Esophagus (tissue), 2 donors: ENCODE data around the gene SPINK13. TPM values are rescaled to one million over a fixed set of nuclear protein-coding genes. Genes with fewer than 3 reads are reported as not detected.
"Not testable (repeated sequence)": the region's sequence is repeated elsewhere in the genome, so short reads cannot be mapped to it uniquely, and the experiment has no call there.

Experiments
- H3K27ac ChIP-seq, 2 donors: one replicate each; pipeline ENCODE4 v1.5.1; 2013; ENCODE audit warnings: low read depth in 2 of 2, mild to moderate bottlenecking in 2 of 2, inconsistent platforms in 1 of 2, low read length in 1 of 2, moderate library complexity in 1 of 2
- H3K27me3 ChIP-seq, 2 donors: one replicate each; pipeline ENCODE4 v1.6.1; 2013; ENCODE audit warnings: low read length in 2 of 2, control low read depth in 1 of 2, mild to moderate bottlenecking in 1 of 2; ENCODE audit not compliant: insufficient read depth in 2 of 2, control insufficient read depth in 1 of 2
- H3K36me3 ChIP-seq, 2 donors: one replicate each; pipeline ENCODE4 v1.6.1; 2013; ENCODE audit warnings: low read length in 1 of 2; ENCODE audit not compliant: control insufficient read depth in 2 of 2, insufficient read depth in 2 of 2
- H3K4me1 ChIP-seq, 2 donors: one replicate each; pipeline ENCODE4 v1.6.1; 2013; ENCODE audit warnings: low read length in 1 of 2; ENCODE audit not compliant: control insufficient read depth in 2 of 2, insufficient read depth in 2 of 2
- H3K4me3 ChIP-seq, 2 donors: one replicate each; pipeline ENCODE4 v1.5.1; 2013; ENCODE audit warnings: low read length in 2 of 2, mild to moderate bottlenecking in 2 of 2, low read depth in 1 of 2, moderate library complexity in 1 of 2
- H3K9me3 ChIP-seq, 2 donors: one replicate each; pipeline ENCODE4 v1.6.1; 2013; ENCODE audit warnings: mild to moderate bottlenecking in 2 of 2, low read depth in 1 of 2, low read length in 1 of 2, moderate library complexity in 1 of 2; ENCODE audit not compliant: control insufficient read depth in 2 of 2, insufficient read depth in 1 of 2
- WGBS, 2 donors: extraction: QIAGEN DNeasy Blood & Tissue Kit; methylation state at CpG; one replicate each; pipeline ENCODE4 v1.1.7; 2013; 5-methylcytosine and 5-hydroxymethylcytosine counted together
- polyA plus RNA-seq, 2 donors: library from polyadenylated mRNA; stranded (reverse); fragments of 200-250 nt; gene quantifications; one replicate each; pipeline ENCODE4 v1.2.3, GENCODE V29; 2013
- donor health status: healthy with polysubstance abuse.
- donor health status: Bipolar disorder and iron deficiency.

Gene SPINK13
- polyA plus RNA-seq, 2 donors = not detected

DNA sequence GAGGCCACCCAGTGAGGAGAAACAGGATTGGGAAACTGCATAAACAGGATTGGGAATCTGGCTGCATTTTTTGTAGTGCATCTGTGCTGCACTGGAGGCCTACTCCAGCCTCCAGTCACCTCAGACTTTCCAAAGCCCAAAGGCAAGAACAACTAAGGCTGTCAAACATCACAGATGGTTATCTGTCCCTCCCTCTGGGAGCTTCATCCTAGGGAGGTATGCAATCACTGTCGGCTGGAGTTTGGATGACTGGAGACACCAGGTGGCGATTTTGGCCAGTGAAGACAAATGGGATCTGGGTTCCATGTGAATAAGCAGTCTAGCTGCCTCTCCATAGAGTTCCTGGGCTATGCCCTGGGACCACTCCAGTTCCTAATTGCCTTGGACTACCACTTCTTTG lies 9.3 kb upstream of the SPINK13 start:
- Histone ChIP-seq H3K27me3 (no peaks in the 10 kb centered on the region), H3K4me3 (no peak overlapping the region), H3K36me3 (no peaks in the 10 kb centered on the region), H3K27ac (no peak overlapping the region), H3K4me1 (no peaks in the 10 kb centered on the region), H3K9me3 (peaks cover 0 to 3% of the 10 kb centered on the region in 2 donors)
- WGBS, 2 donors = 70 to 75% methylated on average over 2 of the region's 2 CpGs

DNA sequence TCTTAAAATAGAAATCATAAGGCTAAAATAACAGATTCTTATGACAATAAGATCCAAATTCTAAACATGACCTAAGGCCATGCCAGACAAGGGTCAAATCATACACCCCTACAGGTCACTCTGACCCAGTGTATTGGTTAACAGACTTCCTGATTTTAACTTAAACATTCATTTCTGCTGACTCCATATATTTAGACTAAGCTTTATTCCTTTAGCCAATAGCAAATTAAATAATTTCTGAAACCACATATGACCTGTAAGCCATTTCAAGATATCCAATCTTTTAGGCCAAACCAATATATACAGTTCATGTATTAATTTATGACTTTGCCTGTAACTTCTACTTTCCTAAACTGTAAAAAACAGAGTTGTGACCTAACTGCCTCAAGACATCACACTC lies 7.4 kb upstream of the SPINK13 start:
- no peak overlapping the region for H3K4me3 ChIP-seq
- H3K27me3 ChIP-seq = no peaks in the 10 kb centered on the region
- peaks cover 0 to 3% of the 10 kb centered on the region in 2 donors for H3K9me3 ChIP-seq
- no peak overlapping the region for H3K27ac ChIP-seq
- no peaks in the 10 kb centered on the region for H3K36me3 ChIP-seq
- no peaks in the 10 kb centered on the region for H3K4me1 ChIP-seq

- 52 to 62% methylated on average over 3 of the region's 3 CpGs for WGBS, 2 donors
These were observed 632 bp upstream of the SPINK13 start for GRCh38 chr5:148267962-148268361.

GRCh38 chr5:148275129-148275528 lies 6.5 kb downstream of the SPINK13 start:
- H3K27me3 ChIP-seq, H3K9me3 ChIP-seq, H3K27ac ChIP-seq, H3K4me1 ChIP-seq, H3K36me3 ChIP-seq, H3K4me3 ChIP-seq: not testable (repeated sequence)
- 95 to 99% methylated on average over 2 of the region's 2 CpGs for WGBS, 2 donors

More at GRCh38 chr5:148267962-148268361, 632 bp upstream of the SPINK13 start:
- no peak overlapping the region for H3K27ac ChIP-seq
- no peaks in the 10 kb centered on the region for H3K9me3 ChIP-seq
- no peaks in the 10 kb centered on the region for H3K27me3 ChIP-seq
- no peaks in the 10 kb centered on the region for H3K36me3 ChIP-seq
- H3K4me1 ChIP-seq = no peaks in the 10 kb centered on the region
- H3K4me3 ChIP-seq = no peak overlapping the region

DNA sequence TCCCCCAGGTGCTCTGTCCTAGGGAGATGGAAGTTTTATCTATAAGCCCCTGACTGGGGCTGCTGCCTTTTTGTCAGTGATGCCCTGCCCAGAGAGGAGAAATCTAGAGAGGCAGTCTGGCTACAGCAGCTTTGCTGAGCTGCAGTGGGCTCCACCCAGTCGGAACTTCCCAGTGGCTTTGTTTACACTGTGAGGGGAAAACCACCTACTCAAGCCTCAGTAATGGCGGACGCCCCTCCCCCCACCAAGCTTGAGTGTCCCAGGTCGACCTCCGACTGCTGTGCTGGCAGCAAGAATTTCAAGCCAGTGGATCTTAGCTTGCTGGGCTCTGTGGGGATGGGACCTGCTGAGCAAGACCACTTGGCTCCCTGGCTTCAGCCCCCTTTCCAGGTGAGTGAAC lies 12.3 kb downstream of the SPINK13 start:
- H3K27ac ChIP-seq, H3K4me3 ChIP-seq, H3K4me1 ChIP-seq, H3K36me3 ChIP-seq, H3K9me3 ChIP-seq, H3K27me3 ChIP-seq: not testable (repeated sequence)
- 28 to 30% methylated on average over 5 of the region's 5 CpGs for WGBS, 2 donors

- H3K4me3 ChIP-seq, H3K27me3 ChIP-seq, H3K9me3 ChIP-seq, H3K27ac ChIP-seq, H3K4me1 ChIP-seq, H3K36me3 ChIP-seq: not testable (repeated sequence)
- WGBS, 2 donors = 87 to 93% methylated on average over 4 of the region's 4 CpGs
These were observed 12.7 kb downstream of the SPINK13 start for GRCh38 chr5:148281336-148281735.

DNA sequence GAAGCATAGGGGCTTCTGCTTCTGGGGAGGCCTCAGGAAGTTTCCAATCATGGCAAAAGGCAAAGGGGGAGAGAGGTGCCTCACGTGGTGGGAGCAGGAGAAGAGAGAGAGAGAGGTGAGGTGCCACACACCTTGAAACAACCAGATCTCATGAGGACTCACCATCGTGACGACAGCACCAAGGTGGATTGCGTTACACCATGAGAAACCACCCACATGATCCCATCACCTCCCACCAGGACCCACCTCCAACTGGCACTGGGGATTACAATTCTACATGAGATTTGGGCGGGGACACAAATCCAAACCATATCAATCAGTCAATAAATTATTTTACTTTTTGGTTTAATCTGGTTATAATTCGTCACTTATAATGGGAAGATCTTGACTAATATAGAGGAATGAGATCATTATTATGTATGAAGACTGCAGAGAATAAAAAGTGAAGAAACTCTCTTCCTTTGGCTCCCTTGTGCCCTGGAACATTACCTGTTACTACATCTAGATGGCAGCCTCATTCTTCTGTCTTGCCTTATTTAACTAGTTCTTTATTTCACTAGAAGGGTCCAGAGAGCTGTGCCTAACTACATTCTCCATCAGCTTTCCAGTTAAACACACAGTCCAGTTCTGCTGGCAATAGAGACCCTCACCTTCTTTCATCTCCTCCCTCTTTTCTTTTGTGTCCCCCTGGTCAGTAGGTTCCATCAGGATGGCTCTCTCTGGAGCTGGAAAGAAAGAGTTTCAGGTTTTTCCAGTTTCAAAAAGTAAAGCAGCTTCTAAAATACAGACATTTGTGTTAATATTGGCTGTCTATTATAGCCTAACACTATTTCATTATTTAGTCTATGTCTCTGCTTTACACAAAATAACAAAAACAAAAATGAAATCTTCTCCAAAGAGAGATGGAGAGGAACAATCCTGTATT lies 21.9 kb downstream of the SPINK13 start:
- WGBS, 2 donors = 59 to 60% methylated on average over 6 of the region's 6 CpGs
- H3K4me1 ChIP-seq = no peaks in the 10 kb centered on the region

GRCh38 chr5:148297731-148298130 lies 29.1 kb downstream of the SPINK13 start:
- no peaks in the 10 kb centered on the region for H3K9me3 ChIP-seq
- H3K27me3 ChIP-seq = no peaks in the 10 kb centered on the region
- 67 to 81% methylated on average over 4 of the region's 4 CpGs for WGBS, 2 donors
- H3K27ac ChIP-seq = no peak overlapping the region
- no peaks in the 10 kb centered on the region for H3K4me1 ChIP-seq
- H3K36me3 ChIP-seq = no peaks in the 10 kb centered on the region
- no peak overlapping the region for H3K4me3 ChIP-seq

More for the DNA sequence above, 21.9 kb downstream of the SPINK13 start:
- H3K4me3 ChIP-seq = no peak overlapping the region
- H3K9me3 ChIP-seq = no peaks in the 10 kb centered on the region
- H3K36me3 ChIP-seq = no peaks in the 10 kb centered on the region
- H3K27me3 ChIP-seq = no peaks in the 10 kb centered on the region
- no peak overlapping the region for H3K27ac ChIP-seq

- WGBS, 2 donors = 81 to 88% methylated on average over 1 of the region's 1 CpG
These were observed 37.9 kb downstream of the SPINK13 start for GRCh38 chr5:148306446-148306845.

DNA sequence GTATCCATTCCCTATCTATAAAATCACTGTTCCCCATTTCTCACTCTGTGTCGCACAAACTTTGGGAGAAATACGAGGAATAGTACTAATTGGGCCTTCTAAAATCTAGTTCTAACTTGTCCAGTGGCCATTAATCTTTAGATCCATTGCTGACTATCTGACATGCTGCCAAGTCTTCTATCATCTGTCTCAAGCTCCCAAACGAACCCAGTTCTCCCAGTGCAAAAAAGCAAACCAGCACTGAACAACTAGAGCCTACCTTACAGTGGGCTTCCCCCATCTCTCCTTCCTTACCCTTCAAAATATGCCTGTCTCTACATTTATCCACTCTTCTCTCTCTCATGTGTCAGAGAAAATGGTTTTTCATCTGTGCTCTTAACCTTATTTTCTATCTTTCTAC lies 40.4 kb downstream of the SPINK13 start:
- Histone ChIP-seq H3K36me3 (no peaks in the 10 kb centered on the region), H3K4me1 (no peaks in the 10 kb centered on the region), H3K9me3 (no peaks in the 10 kb centered on the region), H3K27me3 (no peaks in the 10 kb centered on the region), H3K4me3 (no peak overlapping the region), H3K27ac (peak overlapping the region in 1 of 2 donors; percentile 8)
- WGBS, 2 donors = 62 to 63% methylated on average over 3 of the region's 3 CpGs

More at GRCh38 chr5:148306446-148306845, 37.9 kb downstream of the SPINK13 start:
- H3K4me3 ChIP-seq = no peak overlapping the region
- H3K4me1 ChIP-seq = no peaks in the 10 kb centered on the region
- H3K36me3 ChIP-seq = no peaks in the 10 kb centered on the region
- no peaks in the 10 kb centered on the region for H3K27me3 ChIP-seq
- no peak overlapping the region for H3K27ac ChIP-seq
- H3K9me3 ChIP-seq = no peaks in the 10 kb centered on the region
